ENCODE data around the gene ARSH.
"Not testable (repeated sequence)": the region's sequence is repeated elsewhere in the genome, so short reads cannot be mapped to it uniquely, and the experiment has no call there.

The ARSH gene, protein sequence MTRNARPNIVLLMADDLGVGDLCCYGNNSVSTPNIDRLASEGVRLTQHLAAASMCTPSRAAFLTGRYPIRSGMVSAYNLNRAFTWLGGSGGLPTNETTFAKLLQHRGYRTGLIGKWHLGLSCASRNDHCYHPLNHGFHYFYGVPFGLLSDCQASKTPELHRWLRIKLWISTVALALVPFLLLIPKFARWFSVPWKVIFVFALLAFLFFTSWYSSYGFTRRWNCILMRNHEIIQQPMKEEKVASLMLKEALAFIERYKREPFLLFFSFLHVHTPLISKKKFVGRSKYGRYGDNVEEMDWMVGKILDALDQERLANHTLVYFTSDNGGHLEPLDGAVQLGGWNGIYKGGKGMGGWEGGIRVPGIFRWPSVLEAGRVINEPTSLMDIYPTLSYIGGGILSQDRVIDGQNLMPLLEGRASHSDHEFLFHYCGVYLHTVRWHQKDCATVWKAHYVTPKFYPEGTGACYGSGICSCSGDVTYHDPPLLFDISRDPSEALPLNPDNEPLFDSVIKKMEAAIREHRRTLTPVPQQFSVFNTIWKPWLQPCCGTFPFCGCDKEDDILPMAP

DNA sequence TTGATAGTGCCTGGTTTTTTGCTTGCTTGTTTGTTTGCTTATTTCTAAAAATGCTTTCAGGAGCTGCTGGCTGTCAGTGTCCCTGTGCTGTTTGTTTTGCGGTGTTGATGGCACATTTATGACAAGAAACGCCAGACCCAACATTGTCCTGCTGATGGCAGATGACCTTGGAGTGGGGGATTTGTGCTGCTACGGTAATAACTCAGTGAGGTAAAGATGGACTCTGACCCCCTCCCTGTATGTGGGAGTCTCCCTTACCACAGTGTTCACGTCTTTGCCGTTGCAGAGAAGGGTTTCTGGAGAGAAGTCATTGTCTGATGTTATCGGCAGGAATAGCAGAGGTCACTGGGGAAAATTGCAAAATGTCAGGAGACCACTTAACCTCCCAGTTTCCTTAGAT lies at the start of gene ARSH:
Gene ARSH (plus strand): TSS at position 52 of the 400 bp plus-strand sequence. CDS start 67 bp downstream, at position 119.
- DNase-seq, result no peak

GRCh38 chrX:2958199-2958598 lies 48.1 kb upstream of the ARSH start:
- no peak for DNase-seq

DNA sequence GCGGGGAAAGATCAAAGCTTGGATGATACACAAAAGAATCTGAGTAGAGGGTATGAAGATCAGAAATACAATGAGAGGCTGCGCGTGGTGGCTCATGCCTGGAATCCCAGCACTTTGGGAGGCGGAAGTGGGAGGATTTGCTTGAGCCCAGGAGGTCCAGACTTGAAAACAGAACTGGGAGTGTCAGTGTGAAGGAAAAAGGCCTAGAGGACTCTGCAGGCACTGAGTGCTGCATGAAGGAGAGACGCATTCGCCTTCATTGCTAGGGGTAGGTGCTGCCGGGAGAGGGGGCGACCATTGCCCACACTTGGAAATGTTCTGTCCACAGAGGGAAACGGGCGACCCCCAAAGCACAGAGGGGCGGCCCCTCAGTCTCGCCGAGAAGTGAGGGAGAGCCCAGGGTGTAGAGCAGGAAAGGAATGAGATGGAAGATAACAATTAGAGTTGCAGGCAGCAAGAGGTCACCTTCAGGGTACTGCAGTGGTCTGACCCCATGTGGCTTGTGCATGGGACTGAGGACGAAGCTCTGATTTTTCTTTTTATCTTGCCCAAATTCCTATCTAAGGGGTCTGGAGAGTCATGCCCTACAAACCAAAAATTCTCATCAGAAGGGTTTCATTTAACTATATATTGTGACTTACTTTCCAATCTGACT lies 45.4 kb upstream of the ARSH start:
- no peak for DNase-seq

- DNase-seq, result no peak
These were observed 44.0 kb upstream of the ARSH start for GRCh38 chrX:2962381-2962780.

DNA sequence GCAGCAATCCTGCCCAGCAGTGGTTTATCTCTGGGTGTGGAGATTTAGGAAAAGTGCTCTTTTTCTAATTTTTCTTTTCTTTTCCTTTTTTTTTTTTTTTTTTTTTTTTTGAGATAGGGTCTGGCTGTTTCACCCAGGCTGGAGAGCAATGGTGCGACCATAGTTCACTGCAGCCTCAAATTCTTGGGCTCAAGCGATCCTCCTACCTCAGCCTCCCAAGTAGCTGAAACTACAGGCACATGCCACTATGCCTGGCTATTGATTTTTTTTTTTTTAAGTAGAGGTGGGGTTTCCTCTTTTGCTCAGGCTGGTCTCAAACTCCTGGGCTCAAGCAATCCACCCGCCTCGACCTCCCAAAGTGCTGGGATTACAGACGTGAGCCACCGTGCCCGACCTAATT lies 42.9 kb upstream of the ARSH start:
- not testable (repeated sequence) for DNase-seq

- DNase-seq, result peak; percentile 79
These were observed 42.2 kb upstream of the ARSH start for GRCh38 chrX:2963992-2964794.

- no peak for DNase-seq
These were observed 40.4 kb upstream of the ARSH start for GRCh38 chrX:2965965-2966364.

- DNase-seq, result no peak
These were observed 39.3 kb upstream of the ARSH start for GRCh38 chrX:2967012-2967411.

DNA sequence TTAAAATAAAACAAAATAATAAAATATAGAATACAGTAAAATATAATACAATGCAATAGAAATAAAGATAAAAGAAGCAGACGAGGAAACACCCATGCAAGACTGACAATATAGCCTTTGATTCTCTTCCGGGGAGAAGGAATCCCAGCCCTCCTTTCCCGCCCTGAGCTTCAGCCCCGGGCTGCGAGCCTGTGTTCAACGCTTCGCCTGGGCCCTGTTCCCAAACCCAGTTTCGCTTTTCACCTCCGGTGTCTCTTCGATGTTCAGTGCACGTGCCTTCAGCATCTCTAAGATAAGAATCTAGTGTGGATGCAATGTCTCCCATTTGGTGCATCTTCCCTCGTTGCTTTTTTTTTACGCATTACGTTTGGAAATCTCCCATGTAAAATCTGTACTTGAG lies 38.8 kb upstream of the ARSH start:
- no peak for DNase-seq

- peak; percentile 64 for DNase-seq
These were observed 38.1 kb upstream of the ARSH start for GRCh38 chrX:2967998-2968909.

DNA sequence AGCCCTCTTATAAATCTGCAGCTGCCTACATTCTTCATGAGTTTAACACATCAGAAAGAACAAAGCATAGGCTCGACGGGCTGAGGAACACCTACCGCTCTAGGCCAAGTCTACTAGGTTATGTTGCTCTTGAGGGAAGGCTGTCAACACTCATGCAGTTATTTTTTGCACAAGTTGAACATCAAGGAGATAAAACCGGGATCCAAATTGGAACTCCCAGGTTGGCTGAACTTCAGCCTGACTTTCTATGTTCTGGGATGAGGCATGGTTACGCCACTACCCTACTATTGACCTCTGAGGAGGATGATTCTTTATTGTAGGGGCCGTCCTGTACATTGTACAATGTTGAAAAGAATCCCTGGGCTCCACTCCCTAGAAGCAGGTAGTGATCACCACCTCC lies 37.3 kb upstream of the ARSH start:
- no peak for DNase-seq

DNA sequence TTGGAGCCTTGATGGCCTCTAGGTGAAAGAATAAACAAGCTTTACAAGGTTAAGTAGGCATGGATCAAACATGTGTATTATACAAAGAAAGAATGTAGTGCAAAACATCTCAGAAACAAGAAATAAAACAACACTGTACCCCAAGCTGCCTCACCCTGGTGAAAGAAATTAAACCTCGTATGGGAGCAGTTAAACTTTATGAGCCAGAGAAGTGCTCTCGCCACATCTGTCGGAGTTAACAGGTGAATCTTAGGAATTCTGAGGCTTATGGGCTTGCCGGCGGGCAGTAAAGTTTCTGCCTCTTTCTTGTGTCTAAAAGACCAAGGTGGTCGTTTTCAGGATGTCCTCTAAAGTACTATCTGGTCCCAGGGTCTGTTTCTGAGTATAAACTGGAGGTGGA lies 34.0 kb upstream of the ARSH start:
- DNase-seq, result no peak

GRCh38 chrX:2974961-2975360 lies 31.4 kb upstream of the ARSH start:
- peak; percentile 11 for DNase-seq

DNA sequence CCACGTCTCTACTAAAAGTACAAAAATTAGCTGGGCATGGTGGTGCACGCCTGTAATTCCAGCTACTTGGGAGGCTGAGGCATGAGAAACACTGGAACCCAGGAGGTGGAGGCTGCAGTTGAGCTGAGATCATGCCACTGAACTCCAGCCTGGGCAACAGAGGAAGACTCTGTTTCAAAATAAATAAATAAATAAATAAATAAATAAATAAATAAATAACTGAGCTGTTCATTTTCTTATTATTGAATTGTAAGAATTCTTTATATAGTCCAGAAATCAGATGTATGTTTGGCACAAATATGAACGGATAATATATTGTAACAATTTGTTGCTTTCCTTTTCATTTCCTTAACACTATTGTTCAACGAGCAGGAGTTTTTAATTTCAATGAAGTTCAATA lies 27.7 kb upstream of the ARSH start:
- DNase-seq, result not testable (repeated sequence)

DNA sequence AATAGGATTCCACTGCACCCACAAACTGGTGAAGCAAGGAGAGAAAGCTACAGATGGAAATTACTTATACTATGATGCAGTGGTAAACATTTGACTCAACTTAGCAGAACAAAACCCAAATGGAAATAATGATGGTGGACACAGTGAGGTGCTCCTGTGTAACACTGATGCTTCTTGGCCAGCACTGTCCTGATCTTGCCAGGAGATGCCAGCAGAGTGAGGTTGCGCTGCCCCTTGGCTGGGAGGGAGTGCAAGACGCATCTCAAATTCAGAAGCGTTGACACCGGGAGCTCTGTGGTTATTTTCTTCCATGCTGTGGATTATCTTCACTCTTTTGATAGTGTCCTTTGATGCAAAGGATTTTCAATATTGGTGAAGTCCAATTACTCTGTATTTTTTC lies 22.0 kb upstream of the ARSH start:
- no peak for DNase-seq

DNA sequence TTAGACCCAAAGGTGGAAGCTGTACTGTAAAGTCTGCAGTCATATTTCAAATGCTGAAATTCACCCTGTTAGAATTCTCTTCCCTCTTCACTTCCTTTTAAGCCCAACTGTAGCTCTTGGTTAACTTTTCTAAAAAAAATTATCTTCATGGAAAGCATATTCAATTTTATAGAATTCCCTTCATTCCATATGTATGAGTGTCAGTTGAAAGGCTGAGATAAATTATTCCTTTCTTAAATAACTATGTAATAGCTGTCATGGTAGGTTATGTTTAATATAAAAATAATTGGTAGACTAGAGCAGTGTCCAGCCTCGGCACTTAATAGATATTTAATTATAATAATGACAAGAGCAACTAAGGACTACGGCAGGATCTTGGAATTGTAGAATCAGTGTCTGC lies 16.8 kb upstream of the ARSH start:
- DNase-seq, result no peak

- DNase-seq, result no peak
These were observed 4.2 kb downstream of the ARSH start for GRCh38 chrX:3010532-3010931.

DNA sequence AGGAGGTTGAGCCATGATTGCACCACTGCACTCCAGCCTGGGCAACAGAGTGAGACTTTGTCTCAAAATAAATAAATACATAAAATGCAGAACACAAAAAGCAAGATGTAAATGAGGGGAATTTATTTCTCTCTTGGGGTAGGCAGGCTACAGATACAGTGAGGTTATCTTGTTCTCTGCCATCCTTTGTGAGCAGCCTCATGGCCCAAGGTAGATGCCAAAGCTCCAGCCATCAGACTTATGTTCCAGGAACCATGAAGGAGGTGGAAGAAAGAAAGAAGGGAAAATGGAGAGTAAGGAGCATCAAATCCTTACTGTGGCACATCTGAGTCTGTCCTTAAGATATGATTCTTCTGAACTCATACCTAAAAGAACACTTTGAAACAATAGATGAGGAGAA lies 11.1 kb downstream of the ARSH start:
- no peak for DNase-seq

DNA sequence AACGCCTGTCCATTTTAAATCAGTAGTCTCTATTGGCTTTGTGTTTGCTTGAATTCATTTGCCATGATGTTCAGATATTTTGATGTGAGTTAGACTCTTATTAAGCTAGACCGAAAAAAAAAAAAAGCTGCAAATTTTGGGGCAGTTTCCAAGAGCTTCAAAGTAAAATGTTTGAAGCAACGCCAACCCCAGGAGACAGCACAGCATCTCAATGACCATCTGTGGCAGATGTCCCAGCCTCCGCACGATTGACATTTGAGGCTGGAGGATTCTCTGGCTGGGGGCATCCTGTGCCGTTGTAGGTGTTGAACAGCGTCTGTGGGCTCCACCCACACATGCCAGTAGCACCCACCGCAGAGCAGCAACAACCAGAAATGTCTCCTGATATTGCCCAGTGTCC lies 17.8 kb downstream of the ARSH start:
- DNase-seq, result no peak

DNA sequence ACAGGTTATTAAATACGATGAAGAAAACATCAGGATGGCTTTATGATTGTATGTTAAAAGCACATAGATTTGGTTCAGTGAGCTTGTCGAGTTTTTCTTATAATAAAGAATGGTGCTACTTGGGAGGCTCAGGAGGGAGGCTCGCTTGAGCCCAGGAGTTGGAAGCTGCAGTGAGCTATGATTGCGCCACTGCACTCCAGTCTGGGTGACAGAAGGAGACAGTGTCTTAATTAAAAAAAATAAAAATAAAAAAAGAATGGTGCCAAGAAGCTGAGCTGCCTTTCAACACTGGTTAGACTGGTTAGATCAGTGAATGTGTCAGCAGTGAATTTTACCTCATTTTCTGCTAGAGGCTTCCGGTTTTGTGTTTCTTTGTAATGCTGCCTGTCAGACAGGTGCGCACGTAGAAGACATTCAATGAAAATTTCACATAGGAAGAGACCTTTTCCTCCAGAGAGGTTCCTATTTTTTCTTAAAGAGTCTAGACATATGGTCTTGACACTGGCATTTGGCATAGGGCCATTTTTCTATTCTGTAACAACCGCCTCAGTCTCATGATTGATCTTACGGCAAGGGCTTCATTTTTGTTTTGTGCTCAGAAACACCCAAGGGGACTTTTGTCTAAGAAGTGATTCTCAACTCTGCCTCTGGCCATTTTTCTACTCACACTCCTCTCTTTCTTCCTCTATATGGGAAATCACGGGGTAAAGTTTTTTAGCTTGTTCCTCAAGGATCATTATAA lies 19.9 kb downstream of the ARSH start:
- no peak for DNase-seq

GRCh38 chrX:3029129-3029528 lies 22.8 kb downstream of the ARSH start:
- no peak for DNase-seq

DNA sequence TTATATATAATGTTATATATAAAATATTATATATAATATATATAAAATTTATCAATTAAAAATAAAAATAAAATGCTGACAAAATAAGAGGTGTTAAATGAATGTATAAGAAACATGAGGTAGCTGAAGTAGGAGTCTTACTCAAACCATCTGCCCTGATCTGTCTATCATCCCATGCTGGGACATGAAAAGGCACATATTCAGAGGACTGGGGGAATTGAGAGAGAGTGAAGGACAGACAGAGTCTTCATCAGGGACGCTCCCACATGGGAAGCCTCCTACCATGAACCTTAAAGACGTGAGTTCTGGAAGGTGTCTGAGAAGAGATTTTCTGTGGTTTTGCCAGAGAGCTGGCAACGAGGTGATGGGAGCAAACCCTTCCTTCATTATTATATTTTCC lies 30.9 kb downstream of the ARSH start:
- no peak for DNase-seq

All from fibroblast of skin of right biceps (primary cell).